Sigmoid colon (tissue), 3 donors: Measurements from ENCODE around the gene ARHGAP15.

Experiments
- CTCF ChIP-seq, 4 experiments: fragments of 450-650 bp in 3 of 4; fragments of 200-600 bp in 1 of 4; IDR thresholded peaks; one replicate each; pipeline ENCODE4 v1.5.1; 2016 to 2019; ENCODE audit warnings: antibody characterized with exemption in 4 of 4, mild to moderate bottlenecking in 3 of 4, moderate library complexity in 2 of 4
- POLR2A ChIP-seq, 2 donors: fragments of 450-650 bp; IDR thresholded peaks; one replicate each; pipeline ENCODE4 v1.6.1; 2016; ENCODE audit warnings: antibody characterized with exemption in 2 of 2, mild to moderate bottlenecking in 2 of 2, moderate library complexity in 2 of 2

GRCh38 chr2:143210446-143210819, 81.2 kb downstream of the ARHGAP15 start:
- TF ChIP-seq CTCF (IDR thresholded peaks at IDR 0.05) (no peak), POLR2A (IDR thresholded peaks at IDR 0.05) (no peak)
